ENCODE measurements around the gene TP73. TPM values are rescaled to one million over a fixed set of nuclear protein-coding genes. Genes with fewer than 3 reads are reported as not detected.

TP73 gene
- total and polyA plus RNA-seq, 2 experiments from 2014 or later: not detected

- Histone ChIP-seq H3K36me3 (ENCODE audit: low read depth) (0 out of 2 replicates have a peak, but pooled peaks cover 4% of the 10 kb centered on the region), H4K20me1 (ENCODE audit: insufficient read depth) (no peaks in the 10 kb centered on the region), H3F3A (ENCODE audit: insufficient read depth) (no peaks in the 10 kb centered on the region), H3K27me3 (replicated peaks; ENCODE audit: insufficient read depth) (no peaks in the 10 kb centered on the region), H3K4me2 (ENCODE audit: unreplicated experiment) (peak overlapping the region; percentile 75), H2AFZ (no peak overlapping the region), H3K9me3 (ENCODE audit: low read depth) (no peaks in the 10 kb centered on the region), H3K9me2 (ENCODE audit: insufficient read depth) (no peaks in the 10 kb centered on the region), H3K9ac (peak overlapping the region; percentile 61), H3K4me1 (ENCODE audit: insufficient read depth) (peaks cover 14% of the 10 kb centered on the region; the same call in 1 of the 2 replicates), H3K79me2 (ENCODE audit: insufficient read depth) (peaks cover 25% of the 10 kb centered on the region), H3K4me3 (peak overlapping the region; percentile 97), H3K27ac (no peak overlapping the region)
- in situ Hi-C loops (cut with MboI): loop anchor here (10.0 kb wide), 1 partner anchor 141 kb away; no protein-coding TSS in a partner anchor
- no peak for TF ChIP-seq EZH2 (IDR thresholded peaks at IDR 0.05; ENCODE audit: insufficient read depth, poor library complexity, severe bottlenecking)
- DNase-seq: peak; percentile 13
- WGBS, 2 experiments (ENCODE audit: low coverage in 1 of 2, low lambda C conversion rate in 2 of 2, missing lambda C conversion rate in 2 of 2): 52 to 55% methylated on average over 4 of the region's 4 CpGs
Observed at GRCh38 chr1:3626025-3626424, 26.3 kb upstream of the TP73 start.

GRCh38 chr1:3627515-3628253 is 24.6 kb upstream of the TP73 start:
- H3K27me3 ChIP-seq (replicated peaks; ENCODE audit: insufficient read depth): no peaks in the 10 kb centered on the region
- no peak overlapping the region for H2AFZ ChIP-seq
- 94 to 96% methylated on average over 26 of the region's 26 CpGs for WGBS, 2 experiments (ENCODE audit: low coverage in 1 of 2, low lambda C conversion rate in 2 of 2, missing lambda C conversion rate in 2 of 2)
- TF ChIP-seq EZH2 (IDR thresholded peaks at IDR 0.05; ENCODE audit: insufficient read depth, poor library complexity, severe bottlenecking) (no peak), EZH2phosphoT487 (IDR thresholded peaks at IDR 0.05; ENCODE audit: insufficient read depth, low read depth) (no peak)
- 0 out of 2 replicates have a peak, but pooled peaks cover 4% of the 10 kb centered on the region for H3K36me3 ChIP-seq (ENCODE audit: low read depth)
- H3K4me2 ChIP-seq (ENCODE audit: unreplicated experiment): no peak overlapping the region
- no peaks in the 10 kb centered on the region for H3K9me2 ChIP-seq (ENCODE audit: insufficient read depth)
- no peak for DNase-seq
- in situ Hi-C loops (cut with MboI): loop anchor here (10.0 kb wide), 1 partner anchor 143 kb away; no protein-coding TSS in a partner anchor
- H3K27ac ChIP-seq: no peak overlapping the region
- no peaks in the 10 kb centered on the region for H3F3A ChIP-seq (ENCODE audit: insufficient read depth)
- no peak overlapping the region for H3K4me3 ChIP-seq
- peaks cover 14% of the 10 kb centered on the region; the same call in 1 of the 2 replicates for H3K4me1 ChIP-seq (ENCODE audit: insufficient read depth)
- no peaks in the 10 kb centered on the region for H3K9me3 ChIP-seq (ENCODE audit: low read depth)
- peaks cover 25% of the 10 kb centered on the region for H3K79me2 ChIP-seq (ENCODE audit: insufficient read depth)
- H4K20me1 ChIP-seq (ENCODE audit: insufficient read depth): no peaks in the 10 kb centered on the region
- H3K9ac ChIP-seq: no peak overlapping the region

DNA sequence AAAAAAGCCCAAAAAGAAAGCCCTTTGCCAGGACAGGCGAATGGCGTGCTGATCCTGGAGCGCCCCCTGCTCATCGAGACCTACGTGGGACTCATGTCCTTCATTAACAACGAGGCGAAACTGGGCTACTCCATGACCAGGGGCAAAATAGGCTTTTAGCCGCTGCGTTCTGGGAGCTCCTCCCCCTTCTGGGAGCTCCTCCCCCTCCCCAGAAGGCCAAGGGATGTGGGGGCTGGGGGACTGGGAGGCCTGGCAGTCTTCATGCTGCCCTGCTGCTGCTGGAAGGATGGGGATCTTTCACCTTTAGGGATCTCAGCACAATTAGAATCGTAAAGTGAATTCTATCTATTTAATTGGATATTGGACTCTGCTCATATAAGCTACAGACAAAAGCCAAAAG is 23.9 kb upstream of the TP73 start:
- Histone ChIP-seq H3K4me2 (ENCODE audit: unreplicated experiment) (no peak overlapping the region), H3K36me3 (ENCODE audit: low read depth) (0 out of 2 replicates have a peak, but pooled peaks cover 4% of the 10 kb centered on the region), H4K20me1 (ENCODE audit: insufficient read depth) (no peaks in the 10 kb centered on the region), H3K4me3 (no peak overlapping the region), H3K9me3 (ENCODE audit: low read depth) (no peaks in the 10 kb centered on the region), H3K9ac (no peak overlapping the region), H3F3A (ENCODE audit: insufficient read depth) (no peaks in the 10 kb centered on the region), H3K27ac (no peak overlapping the region), H2AFZ (no peak overlapping the region), H3K79me2 (ENCODE audit: insufficient read depth) (peaks cover 18% of the 10 kb centered on the region), H3K9me2 (ENCODE audit: insufficient read depth) (no peaks in the 10 kb centered on the region), H3K4me1 (ENCODE audit: insufficient read depth) (peaks cover 10% of the 10 kb centered on the region; the same call in 1 of the 2 replicates), H3K27me3 (replicated peaks; ENCODE audit: insufficient read depth) (no peaks in the 10 kb centered on the region)
- no peak for DNase-seq
- WGBS, 2 experiments (ENCODE audit: low coverage in 1 of 2, low lambda C conversion rate in 2 of 2, missing lambda C conversion rate in 2 of 2): 89 to 91% methylated on average over 10 of the region's 10 CpGs
- TF ChIP-seq EZH2phosphoT487 (IDR thresholded peaks at IDR 0.05; ENCODE audit: insufficient read depth, low read depth): no peak
- TF ChIP-seq EZH2 (IDR thresholded peaks at IDR 0.05; ENCODE audit: insufficient read depth, poor library complexity, severe bottlenecking): no peak
- in situ Hi-C loops (cut with MboI): loop anchor here (10.0 kb wide), 1 partner anchor 144 kb away; no protein-coding TSS in a partner anchor

DNA sequence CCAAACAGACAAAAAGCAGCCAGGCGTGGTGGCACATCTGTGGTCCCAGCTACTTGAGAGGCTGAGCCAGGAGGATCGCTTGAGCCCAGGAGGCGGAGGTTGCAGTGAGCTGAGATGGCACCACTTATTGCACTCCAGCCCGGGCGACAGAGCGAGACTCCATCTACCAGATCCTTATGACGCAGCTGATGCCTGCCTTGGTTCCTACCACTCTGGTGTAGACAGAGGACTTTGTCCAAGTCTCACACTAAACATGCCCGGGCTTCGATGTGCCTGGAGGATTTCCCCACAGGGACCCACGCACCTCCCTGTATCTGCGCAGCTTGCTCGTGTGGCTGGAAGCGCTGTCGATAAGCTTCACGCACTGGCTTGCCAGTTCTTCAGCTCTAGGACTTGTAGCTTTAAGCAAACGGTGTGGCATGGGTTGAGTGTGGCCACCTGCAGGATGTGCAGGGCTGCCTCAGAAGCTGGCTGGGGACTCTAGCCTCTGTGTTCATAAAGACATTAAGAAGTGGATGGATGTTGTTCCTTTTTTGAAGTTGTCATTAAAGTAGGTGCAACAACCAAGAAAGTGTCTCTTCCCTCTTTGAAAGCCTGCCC is 22.7 kb upstream of the TP73 start:
- TF ChIP-seq EZH2 (IDR thresholded peaks at IDR 0.05; ENCODE audit: insufficient read depth, poor library complexity, severe bottlenecking): no peak
- no peak for TF ChIP-seq EZH2phosphoT487 (IDR thresholded peaks at IDR 0.05; ENCODE audit: insufficient read depth, low read depth)
- 0 out of 2 replicates have a peak, but pooled peaks cover 4% of the 10 kb centered on the region for H3K36me3 ChIP-seq (ENCODE audit: low read depth)

More for the DNA sequence above, 22.7 kb upstream of the TP73 start:
- H3K27me3 ChIP-seq (replicated peaks; ENCODE audit: insufficient read depth): no peaks in the 10 kb centered on the region
- H3K27ac ChIP-seq: no peak overlapping the region
- no peak overlapping the region for H3K9ac ChIP-seq
- H3K4me3 ChIP-seq: no peak overlapping the region
- H3K4me1 ChIP-seq (ENCODE audit: insufficient read depth): peaks cover 7% of the 10 kb centered on the region; the same call in 1 of the 2 replicates
- no peak for DNase-seq
- H3K9me2 ChIP-seq (ENCODE audit: insufficient read depth): no peaks in the 10 kb centered on the region
- H3K9me3 ChIP-seq (ENCODE audit: low read depth): no peaks in the 10 kb centered on the region
- in situ Hi-C loops (cut with MboI): loop anchor here (10.0 kb wide), 1 partner anchor 145 kb away; no protein-coding TSS in a partner anchor
- H2AFZ ChIP-seq: no peak overlapping the region
- no peaks in the 10 kb centered on the region for H4K20me1 ChIP-seq (ENCODE audit: insufficient read depth)
- H3K4me2 ChIP-seq (ENCODE audit: unreplicated experiment): no peak overlapping the region
- 87 to 90% methylated on average over 16 of the region's 16 CpGs for WGBS, 2 experiments (ENCODE audit: low coverage in 1 of 2, low lambda C conversion rate in 2 of 2, missing lambda C conversion rate in 2 of 2)
- H3F3A ChIP-seq (ENCODE audit: insufficient read depth): no peaks in the 10 kb centered on the region
- H3K79me2 ChIP-seq (ENCODE audit: insufficient read depth): peaks cover 10% of the 10 kb centered on the region

Data from GM23248 (cell line).